ENCODE results near the gene SLIT1.

Gene SLIT1

DNA sequence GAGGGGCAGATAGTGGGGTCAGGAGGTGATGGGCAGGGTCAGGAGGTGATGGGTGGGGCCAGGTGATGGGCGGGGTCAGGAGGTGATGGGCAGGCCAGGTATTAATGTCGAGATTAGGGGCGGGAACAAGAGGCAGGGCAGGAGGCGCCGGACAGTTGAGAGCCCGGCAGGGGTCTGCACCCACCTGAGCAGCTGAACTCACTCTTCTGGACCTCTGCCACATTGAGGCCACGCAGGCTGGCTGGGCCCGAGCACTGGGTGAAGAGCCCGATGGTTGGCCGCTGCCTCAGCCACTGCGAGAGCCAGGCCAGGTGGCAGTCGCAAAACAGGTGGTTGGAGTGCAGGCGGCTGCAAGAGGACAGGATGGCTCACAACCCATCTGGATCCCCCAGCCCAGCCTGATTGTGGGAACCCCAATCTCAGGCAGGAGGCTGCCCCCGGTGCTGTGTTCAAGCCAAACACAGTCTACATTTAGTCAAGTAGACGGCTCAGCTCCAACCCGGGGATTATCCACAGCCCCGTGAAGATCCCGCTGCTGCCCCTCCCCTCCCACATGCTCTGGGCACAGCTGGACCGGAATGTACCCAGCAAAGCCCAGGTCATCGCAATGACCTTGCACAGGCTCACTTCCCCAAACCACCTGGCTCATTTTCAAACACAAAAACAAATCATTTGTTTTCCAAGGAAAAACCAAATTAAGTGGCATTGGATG is 122.3 kb downstream of the SLIT1 start:
- no peak for DNase-seq (ENCODE audit: low read depth in 2 of 2)

DNA sequence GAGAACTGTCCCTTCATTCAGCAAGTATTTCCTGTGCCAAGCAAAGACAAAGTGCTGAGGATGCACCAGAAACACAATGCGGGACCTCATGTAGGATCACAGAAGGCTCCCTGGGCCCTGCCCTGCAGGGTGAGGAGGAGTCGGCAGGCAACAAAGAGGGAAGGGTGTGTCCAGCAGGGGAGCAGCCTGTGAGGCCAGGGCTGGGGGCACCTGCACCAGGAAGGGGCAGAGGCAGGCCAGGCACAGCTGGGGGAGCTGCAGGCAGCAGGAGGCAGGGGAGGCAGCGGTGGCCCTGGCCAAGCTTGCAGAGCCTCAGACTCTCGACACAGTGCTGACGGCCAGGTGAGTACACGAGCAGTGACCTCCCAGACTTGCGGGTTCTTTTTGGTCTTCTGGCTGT is 123.3 kb downstream of the SLIT1 start:
- no peak for DNase-seq (ENCODE audit: low read depth in 2 of 2)

- DNase-seq (ENCODE audit: low read depth in 2 of 2), result no peak
Observed at GRCh38 chr10:97062046-97062445, 123.7 kb downstream of the SLIT1 start.

- DNase-seq (ENCODE audit: low read depth in 2 of 2), result no peak
Observed at GRCh38 chr10:97061423-97061822, 124.3 kb downstream of the SLIT1 start.

DNA sequence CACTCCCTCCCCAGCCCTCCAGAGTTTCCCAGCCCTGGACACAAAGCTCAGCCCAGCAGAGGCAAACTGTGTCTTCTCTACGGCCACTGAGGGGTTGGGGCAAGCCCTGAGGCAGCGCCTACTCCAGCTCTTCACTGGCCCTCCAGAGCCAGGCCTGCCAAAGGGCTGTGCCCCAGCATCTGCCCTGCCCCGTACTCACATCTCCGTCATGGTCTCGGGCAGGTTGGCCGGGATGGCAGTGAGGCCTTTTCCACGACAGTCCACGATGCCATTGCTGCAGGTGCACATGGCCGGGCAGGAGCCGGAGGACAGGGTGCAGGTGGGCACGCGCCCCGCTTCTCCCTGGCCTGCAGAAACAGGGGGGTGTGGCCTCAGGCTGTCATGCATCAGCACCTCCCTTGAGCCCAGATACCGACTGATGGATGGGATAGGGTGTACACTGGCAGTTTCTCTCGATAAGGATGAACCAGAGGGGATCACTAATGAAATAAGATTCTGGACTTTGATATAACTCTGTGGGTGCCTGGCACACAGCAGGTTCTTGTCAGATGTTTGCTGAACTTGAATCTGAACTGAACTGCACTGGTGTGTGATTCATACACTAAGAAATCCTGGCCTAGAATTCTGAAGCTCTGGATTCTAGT is 125.2 kb downstream of the SLIT1 start:
- DNase-seq (ENCODE audit: low read depth in 2 of 2), result no peak

DNA sequence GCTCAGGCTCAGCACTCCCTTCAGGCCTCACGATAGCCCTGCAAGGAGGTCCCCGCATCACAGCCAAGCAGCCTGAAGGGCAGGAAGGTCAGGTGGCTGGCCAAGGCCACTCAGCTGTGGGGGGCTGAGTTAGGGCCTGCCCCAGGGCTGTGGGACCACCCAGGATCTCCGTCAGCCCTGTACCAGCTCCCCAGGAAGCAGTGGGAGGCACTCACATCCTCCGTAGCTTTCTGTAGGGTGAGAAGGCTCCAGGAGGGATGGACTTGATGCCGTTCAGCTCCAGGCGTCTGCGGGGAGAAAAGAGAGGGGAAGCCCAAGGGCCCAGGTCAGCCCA is 125.9 kb downstream of the SLIT1 start:
- DNase-seq (ENCODE audit: low read depth in 2 of 2), result no peak

GRCh38 chr10:97059006-97059871 is 126.5 kb downstream of the SLIT1 start:
- no peak for DNase-seq (ENCODE audit: low read depth in 2 of 2)

GRCh38 chr10:97058521-97058920 is 127.2 kb downstream of the SLIT1 start:
- DNase-seq (ENCODE audit: low read depth in 2 of 2), result no peak

DNA sequence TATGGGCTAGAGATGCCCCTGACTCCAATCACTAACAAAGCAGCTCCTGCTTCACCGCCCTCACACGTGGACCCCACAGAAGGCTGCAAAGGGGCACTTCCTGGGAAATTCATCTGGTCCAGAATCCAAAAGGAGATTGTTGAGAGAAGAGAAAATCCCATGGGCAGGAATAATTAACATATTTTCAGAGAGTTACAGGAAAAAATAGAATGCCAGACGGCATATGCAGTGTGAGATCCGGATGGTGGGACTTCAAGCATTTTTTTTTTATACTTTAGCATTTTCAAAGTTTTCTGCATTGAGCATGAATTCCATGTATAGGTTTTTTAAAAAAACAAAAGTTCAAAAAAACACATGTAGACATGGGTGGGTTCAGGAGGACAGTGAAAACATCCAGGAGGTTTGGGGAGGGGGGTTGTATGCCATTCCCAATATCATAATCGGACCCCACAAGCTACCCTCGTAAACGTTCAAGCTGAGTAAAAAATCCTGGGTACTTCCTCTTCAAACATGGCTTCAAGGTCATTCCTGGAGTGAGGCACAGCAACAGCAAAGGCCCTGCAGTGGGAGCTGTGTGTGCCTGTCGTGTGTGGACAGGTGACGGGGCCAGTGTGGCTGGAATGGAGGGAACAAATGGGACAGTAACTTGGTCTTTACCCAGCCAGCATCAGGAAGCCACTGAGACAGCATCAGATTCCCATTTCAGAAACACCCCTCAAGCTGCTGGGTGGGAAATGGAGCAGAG is 128.1 kb downstream of the SLIT1 start:
- no peak for DNase-seq (ENCODE audit: low read depth in 2 of 2)

DNA sequence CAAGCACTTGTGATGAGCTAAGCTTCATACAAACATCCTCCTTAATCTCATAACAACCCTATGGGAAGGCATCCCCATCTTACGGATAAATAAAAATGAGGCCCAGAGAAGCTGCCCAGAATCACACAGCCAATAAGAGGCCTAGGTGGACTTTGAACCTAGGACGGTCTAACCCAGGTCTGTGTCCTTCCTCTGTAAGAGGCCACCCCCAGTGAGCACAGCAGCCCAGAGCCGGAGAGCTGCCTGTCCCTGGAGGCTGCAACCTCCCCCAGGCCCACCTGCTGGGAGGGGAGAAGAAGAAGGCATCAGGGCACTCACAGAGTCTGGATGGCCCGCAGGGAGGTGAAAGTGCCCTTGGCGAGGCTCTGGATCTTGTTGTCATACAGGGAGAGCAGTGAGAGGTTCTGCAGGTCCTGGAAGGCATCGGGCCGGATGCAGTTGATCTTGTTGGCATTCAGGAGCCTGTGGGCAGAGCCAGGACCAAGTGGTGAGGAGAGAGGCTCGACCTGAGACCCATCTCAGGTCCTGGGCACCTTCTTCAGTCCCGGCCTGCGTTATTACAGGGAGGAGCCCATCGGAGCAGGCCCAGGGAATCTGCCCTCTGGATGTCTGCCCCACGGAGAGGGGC is 129.6 kb downstream of the SLIT1 start:
- no peak for DNase-seq (ENCODE audit: low read depth in 2 of 2)

- DNase-seq (ENCODE audit: low read depth in 2 of 2), result no peak
Observed at GRCh38 chr10:97053276-97053675, 132.5 kb downstream of the SLIT1 start.

- DNase-seq (ENCODE audit: low read depth in 2 of 2), result no peak
Observed at GRCh38 chr10:97050956-97051496, 134.7 kb downstream of the SLIT1 start.

- DNase-seq (ENCODE audit: low read depth in 2 of 2), result no peak
Observed at GRCh38 chr10:97050205-97050745, 135.5 kb downstream of the SLIT1 start.

DNA sequence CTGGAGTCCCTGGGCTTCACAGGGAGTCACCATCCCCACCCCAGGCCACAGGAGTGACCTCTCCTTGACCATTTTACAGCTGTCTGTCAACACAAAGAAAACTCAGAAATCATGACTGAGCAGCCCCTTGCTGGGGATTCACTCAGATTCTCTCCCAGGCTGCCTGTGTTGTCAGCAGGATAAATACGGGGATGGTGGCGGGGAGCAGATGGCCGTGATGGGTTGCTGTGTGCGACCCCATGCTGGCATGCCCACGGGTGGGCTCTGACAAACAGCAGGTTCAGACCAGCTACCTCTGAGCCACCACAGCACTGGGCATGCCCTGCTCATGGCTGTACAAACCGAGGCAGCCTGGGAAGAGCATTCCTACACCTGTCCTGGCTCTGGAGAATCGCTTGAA is 136.1 kb downstream of the SLIT1 start:
- no peak for DNase-seq (ENCODE audit: low read depth in 2 of 2)

GRCh38 chr10:97048649-97049427 is 136.9 kb downstream of the SLIT1 start:
- no peak for DNase-seq (ENCODE audit: low read depth in 2 of 2)

DNA sequence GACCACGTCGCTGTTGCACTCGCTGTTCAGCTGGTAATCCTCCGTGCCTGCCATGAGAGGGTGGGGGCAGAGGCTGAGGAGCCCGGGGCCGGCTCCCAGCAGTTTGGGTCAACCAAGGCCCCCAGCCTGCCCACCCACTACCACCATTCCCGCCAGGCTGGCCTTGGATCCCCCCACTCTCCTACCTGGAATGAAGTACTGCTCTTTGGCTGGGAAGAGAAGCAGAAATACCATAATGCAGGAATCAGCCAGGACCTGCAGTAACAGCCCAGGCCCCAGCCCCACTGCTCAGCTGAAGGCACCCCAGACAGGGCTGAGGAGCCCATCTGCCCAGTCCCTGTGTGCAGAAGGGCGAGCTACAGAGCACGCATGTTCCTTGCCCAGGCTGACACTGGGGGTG is 138.0 kb downstream of the SLIT1 start:
- no peak for DNase-seq (ENCODE audit: low read depth in 2 of 2)

GRCh38 chr10:97047083-97047736 is 138.5 kb downstream of the SLIT1 start:
- no peak for DNase-seq (ENCODE audit: low read depth in 2 of 2)

DNA sequence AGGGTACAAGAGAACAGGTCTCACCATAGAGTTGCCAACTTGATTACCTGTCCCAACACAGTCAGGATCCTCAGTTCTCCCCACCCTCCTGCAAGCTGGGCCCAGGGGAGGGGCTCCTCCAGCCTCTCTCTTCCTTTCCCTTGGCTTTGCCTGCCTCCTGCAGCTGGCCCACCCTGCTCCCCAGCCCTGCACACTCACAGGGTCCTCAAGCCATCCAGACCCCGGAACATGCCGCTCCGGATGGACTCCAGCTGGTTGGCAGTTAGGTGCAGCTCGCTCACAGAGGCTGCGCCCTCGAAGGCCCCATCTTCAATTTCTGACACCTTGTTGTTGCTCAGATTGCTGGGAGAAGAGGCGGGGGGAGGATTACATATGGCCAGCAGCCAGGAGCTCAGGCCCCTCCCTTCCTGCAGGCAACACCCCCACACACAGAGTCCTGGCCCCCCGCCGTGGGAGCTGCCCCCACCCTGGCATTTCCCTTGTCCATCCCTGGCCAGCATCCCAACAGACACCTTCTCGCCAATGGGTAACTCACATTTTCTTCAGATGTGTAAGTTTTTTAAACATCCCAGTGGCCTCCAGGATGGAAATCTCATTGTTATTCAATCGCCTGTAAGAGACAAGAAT is 139.2 kb downstream of the SLIT1 start:
- no peak for DNase-seq (ENCODE audit: low read depth in 2 of 2)

DNA sequence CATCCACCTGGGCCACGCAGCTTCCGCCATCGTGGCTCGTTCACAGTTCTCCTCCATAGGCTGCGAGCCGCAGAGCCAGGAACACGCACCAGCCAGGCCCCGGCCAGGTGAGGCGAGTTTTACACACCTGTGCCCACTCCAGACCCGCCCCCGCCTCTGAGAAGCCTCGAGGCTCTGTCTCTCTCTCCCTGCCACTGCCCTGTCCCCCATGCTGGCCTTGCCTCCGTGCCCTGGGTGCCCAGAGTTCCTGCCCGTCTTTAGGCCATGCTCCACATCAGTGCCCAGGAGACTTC is 142.2 kb downstream of the SLIT1 start:
- DNase-seq (ENCODE audit: low read depth in 2 of 2), result no peak

All from activated CD4-positive, alpha-beta T cell treated with anti-CD3 and anti-CD28 coated beads for 24 hours (primary cell).